AG04450 (cell line): ENCODE data around the gene SCO1. TPM values are rescaled to one million over a fixed set of nuclear protein-coding genes. Genes with fewer than 3 reads are reported as not detected.

Experiments used
- CTCF ChIA-PET: fragments of 300-600, 350-600 bp; formaldehyde crosslinking; extraction: SDS; loops from one replicate; lab custom pipeline; 2022; ENCODE audit warnings: antibody characterized with exemption, inconsistent platforms; lab: Charles Lee
- POLR2A ChIA-PET: fragments of 350-600 bp; formaldehyde crosslinking; extraction: SDS; loops from one replicate; lab custom pipeline; 2021; ENCODE audit warnings: antibody characterized with exemption, inconsistent platforms; lab: Yijun Ruan, JAX
- DNase-seq: peaks from one replicate; pipeline ENCODE4 v3.0.0-alpha.2; 2011; ENCODE audit warnings: low read depth, low spot score
- H3K27ac ChIP-seq: one replicate; pipeline ENCODE4 v1.5.1; 2012; ENCODE audit warnings: low read depth, low read length, control low read depth
- H3K27me3 ChIP-seq: one replicate; pipeline ENCODE4 v1.6.0; 2012; ENCODE audit warnings: low read length; ENCODE audit not compliant: control insufficient read depth, insufficient read depth
- H3K4me3 ChIP-seq: 2 replicates; pipeline ENCODE4 v1.5.1; 2011; ENCODE audit warnings: mild to moderate bottlenecking, low read depth, low read length, control low read depth
- H3K9me3 ChIP-seq: 2 replicates; pipeline ENCODE4 v1.5.1; 2012; ENCODE audit warnings: low read length; ENCODE audit not compliant: control insufficient read depth, insufficient read depth
- CTCF ChIP-seq: IDR thresholded peaks from 2 replicates; pipeline ENCODE4 v1.5.1; 2011; ENCODE audit warnings: low read depth, low read length, control low read depth, inconsistent platforms
- polyA plus RNA-seq: library from polyadenylated mRNA; depleted of rRNA; stranded (reverse); fragments of >200 nt; gene quantifications from 2 replicates; pipeline ENCODE4 v1.2.3, GENCODE V29; 2011

Gene SCO1
- polyA plus RNA-seq, 1 experiment: 28.5 TPM

- TF ChIP-seq CTCF: no peak
- ChIA-PET CTCF (no interaction called here), POLR2A (no interaction called here)
These were observed 28.9 kb upstream of the SCO1 start for GRCh38 chr17:10726196-10726595.

GRCh38 chr17:10725262-10725661 lies 27.9 kb upstream of the SCO1 start:
- Histone ChIP-seq H3K4me3 (no peak overlapping the region), H3K9me3 (no peaks in the 10 kb centered on the region), H3K27ac (no peak overlapping the region), H3K27me3 (no peaks in the 10 kb centered on the region)
- TF ChIP-seq CTCF: no peak
- DNase-seq: no peak
- CTCF ChIA-PET: no interaction called here
- POLR2A ChIA-PET: no interaction called here

More at GRCh38 chr17:10726196-10726595, 28.9 kb upstream of the SCO1 start:
- Histone ChIP-seq H3K9me3 (no peaks in the 10 kb centered on the region), H3K27me3 (no peaks in the 10 kb centered on the region), H3K27ac (no peak overlapping the region), H3K4me3 (no peak overlapping the region)
- no peak for DNase-seq

GRCh38 chr17:10724546-10725195 lies 27.3 kb upstream of the SCO1 start:
- CTCF ChIA-PET: no interaction called here
- no peak overlapping the region for H3K4me3 ChIP-seq
- no peaks in the 10 kb centered on the region for H3K27me3 ChIP-seq
- H3K27ac ChIP-seq: no peak overlapping the region
- POLR2A ChIA-PET: no interaction called here
- no peaks in the 10 kb centered on the region for H3K9me3 ChIP-seq
- DNase-seq: no peak
- no peak for TF ChIP-seq CTCF

- no peak overlapping the region for H3K27ac ChIP-seq
- H3K9me3 ChIP-seq: no peaks in the 10 kb centered on the region
- TF ChIP-seq CTCF: no peak
- ChIA-PET POLR2A (no interaction called here), CTCF (interaction anchor here (0.6 to 3.1 kb wide), 3 partner anchors 19 to 101 kb away, joined by 3 to 14 read pairs (median 10); no protein-coding TSS in a partner anchor)
- no peaks in the 10 kb centered on the region for H3K27me3 ChIP-seq
- no peak for DNase-seq
- no peak overlapping the region for H3K4me3 ChIP-seq
These were observed 21.2 kb upstream of the SCO1 start for GRCh38 chr17:10718547-10718946.

- H3K27me3 ChIP-seq: no peaks in the 10 kb centered on the region
- TF ChIP-seq CTCF: no peak
- no peak overlapping the region for H3K27ac ChIP-seq
- H3K9me3 ChIP-seq: no peaks in the 10 kb centered on the region
- DNase-seq: no peak
- CTCF ChIA-PET: interaction anchor here (3.1 kb wide), 1 partner anchor 21 kb away, joined by 14 read pairs; no protein-coding TSS in a partner anchor
- POLR2A ChIA-PET: no interaction called here
- no peak overlapping the region for H3K4me3 ChIP-seq
These were observed 18.9 kb upstream of the SCO1 start for GRCh38 chr17:10716218-10716617.
